Measurements from ENCODE around the gene NCS1.

Gene NCS1

DNA sequence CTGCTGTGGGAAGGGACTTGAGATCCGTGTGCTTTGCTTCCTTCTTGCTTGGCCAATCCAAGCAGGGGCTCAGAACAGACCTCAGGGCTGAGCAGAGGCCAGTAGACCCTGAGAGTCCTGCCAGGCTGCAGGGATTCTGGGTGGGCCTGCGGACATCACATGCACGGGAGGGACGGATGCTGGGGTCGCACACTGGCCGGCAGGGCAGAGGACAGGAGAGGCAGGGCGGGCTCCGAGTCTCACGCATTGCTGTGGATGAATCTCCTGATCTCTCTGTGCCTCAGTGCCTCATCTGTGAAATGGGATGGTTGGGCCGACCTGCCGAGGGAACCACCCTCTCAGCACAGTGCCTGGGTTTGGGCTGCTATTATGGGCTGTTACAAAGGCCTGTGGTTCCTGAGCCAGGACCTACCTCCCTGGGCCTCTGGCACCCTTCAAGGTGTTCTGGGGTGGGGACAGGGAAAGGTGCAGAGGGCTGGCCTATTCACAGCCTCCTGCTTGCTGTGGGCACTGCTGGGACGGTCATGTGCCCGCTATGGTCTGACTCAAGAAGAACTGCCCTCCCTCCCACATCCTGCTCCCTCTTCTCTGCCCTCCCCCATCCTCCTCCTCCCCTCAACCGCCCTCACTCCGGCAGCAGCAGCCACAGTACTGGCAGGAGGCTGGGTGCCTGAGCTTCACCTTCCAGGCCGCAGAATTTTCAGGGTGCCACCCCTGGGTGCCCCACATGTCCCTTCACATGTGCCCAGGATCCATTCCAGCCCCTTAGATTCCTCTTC, 43.3 kb downstream of the NCS1 start:
- DNase-seq, result no peak

DNA sequence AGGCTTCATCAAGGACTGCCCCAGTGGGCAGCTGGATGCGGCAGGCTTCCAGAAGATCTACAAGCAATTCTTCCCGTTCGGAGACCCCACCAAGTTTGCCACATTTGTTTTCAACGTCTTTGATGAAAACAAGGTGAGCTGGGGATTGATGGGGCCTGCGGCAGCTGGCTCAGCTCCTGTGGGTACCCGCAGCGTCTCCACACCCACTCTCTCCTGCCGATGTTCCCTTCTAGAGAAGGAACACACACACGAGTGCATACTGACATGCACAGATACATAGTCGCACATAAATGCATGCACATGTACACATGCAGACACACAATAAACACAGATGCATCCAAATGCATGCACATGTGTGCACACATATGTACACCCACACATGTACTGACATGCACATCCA, 45.6 kb downstream of the NCS1 start:
- DNase-seq, result no peak

DNA sequence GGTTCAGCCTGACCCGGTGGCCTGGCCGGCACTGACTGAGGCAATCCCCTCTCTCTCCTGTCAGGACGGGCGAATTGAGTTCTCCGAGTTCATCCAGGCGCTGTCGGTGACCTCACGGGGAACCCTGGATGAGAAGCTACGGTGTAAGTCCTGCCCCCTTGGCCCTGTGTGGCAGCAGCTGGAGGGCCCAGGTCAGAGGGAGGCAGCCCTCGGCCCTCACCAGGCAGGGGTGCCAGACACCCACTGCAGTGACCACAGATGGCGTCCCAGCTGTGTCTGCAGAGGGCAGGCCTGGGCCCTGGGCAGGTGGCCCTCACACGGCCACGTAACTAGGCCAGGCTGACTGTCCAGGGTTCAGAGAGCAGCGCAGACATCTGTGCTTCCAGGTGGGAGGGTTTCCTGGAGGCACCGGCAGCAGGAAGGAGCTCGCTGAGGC, 47.5 kb downstream of the NCS1 start:
- DNase-seq, result peak; percentile 27

DNA sequence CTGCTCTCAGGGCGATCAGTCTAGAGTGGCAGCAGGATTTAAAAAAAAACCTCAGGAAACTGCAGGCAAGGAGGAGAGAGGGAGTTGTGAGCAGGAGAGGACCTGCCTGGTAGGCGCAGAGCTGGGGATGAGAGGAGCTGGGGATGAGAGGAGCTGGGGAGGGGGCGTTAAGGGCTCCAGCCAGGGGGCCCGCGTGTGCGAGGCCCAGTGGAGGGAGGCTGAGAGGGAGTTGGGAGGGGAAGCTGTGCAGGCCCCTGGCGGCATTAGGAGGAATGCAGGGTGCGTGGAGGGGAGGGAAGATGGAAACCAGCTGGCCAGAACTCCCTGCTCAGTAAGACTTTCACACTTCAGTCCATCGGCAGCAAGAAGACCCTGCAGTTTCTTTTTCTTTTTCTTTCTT, 48.1 kb downstream of the NCS1 start:
- peak; percentile 76 for DNase-seq

DNA sequence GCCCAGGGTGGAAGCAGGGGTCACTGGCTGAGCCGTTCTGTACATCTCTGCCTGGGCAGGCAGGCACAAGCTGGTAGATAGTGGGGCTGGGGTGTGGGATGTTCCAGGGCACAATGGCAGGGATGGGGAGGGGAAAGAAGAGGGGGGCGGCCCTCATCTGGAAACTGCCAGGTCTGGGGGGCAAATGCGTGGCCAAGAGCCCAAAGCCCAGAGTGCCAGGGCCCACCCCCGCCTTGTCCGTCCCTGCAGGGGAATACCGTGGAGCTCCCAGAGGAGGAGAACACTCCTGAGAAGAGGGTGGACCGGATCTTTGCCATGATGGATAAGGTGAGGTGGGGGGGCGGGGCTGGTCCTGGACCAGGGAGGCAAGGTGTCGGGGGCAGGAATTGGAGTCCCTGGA, 50.6 kb downstream of the NCS1 start:
- DNase-seq, result no peak

DNA sequence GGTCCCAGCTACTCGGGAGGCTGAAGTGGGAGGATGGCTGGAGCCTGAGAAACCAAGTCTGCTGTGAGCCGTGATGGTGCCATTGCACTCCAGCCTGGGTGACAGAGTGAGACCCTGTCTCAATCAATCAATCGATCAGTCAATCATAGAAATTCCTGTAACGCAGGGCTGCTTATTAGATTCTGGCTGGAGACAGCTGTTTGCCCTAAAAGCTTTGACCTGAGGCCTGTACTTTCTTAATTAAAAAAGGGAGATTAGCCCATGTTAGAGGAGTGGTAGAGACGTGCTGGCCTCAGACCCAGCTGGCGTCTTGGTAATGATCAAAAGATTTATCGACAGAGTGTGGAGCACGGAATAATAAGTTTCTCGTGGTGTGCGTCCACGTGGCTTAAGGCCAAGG, 52.9 kb downstream of the NCS1 start:
- DNase-seq, result peak; percentile 95

DNA sequence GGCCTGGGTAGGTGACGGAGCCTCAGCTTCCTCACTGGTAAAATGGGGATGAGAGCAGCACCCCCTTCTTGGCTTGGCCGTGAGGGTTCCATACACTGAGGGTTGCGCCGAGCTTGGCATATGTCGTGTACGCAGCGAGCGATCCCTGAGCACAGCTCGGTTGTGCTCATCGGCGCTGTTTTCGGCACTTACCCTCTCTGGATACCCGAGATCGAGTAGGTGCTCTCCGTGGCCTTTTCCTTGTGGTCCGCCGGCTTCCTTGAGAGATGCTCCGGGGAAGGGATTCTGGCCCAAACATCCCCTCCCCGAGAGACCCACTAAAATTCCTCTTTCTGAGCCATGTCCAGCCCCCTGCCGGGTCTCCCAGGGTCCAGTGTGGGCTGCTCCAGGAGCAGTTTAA, 53.4 kb downstream of the NCS1 start:
- DNase-seq, result no peak

DNA sequence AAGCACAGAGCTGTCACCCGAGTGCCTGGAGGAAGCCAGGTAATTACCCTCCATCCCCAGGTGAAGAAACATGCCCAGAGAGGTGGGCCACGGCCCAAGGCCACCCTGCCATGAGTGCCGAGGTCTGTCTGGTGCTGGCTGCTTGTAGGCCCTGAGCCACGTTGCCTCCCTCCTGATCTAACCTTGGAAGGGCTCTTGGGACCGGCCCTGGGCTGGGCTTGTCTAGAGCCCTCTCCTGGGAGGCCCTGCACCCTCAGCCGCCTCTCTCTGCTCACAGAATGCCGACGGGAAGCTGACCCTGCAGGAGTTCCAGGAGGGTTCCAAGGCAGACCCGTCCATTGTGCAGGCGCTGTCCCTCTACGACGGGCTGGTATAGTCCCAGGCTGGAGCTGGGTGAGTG, 53.9 kb downstream of the NCS1 start:
- DNase-seq, result no peak

DNA sequence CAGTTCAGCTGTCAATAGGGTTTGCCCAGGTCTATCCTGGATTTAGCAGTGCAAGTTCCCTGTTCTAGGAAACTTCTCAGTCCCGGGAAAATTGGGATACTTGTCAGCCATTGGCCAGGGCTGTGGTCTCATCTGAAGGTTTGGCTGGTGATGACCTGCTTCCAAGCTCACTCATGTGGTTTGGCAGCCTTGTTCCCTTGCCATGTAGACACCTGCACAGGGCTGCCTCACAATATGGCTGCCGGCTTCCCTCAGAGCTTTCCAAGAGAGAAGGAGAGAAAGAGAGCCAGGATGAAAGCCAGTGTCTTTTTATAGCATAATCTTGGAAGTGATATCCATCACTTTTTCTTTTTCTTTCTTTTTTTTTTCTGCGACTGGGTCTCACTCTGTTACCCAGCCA, 55.6 kb downstream of the NCS1 start:
- DNase-seq, result no peak

DNA sequence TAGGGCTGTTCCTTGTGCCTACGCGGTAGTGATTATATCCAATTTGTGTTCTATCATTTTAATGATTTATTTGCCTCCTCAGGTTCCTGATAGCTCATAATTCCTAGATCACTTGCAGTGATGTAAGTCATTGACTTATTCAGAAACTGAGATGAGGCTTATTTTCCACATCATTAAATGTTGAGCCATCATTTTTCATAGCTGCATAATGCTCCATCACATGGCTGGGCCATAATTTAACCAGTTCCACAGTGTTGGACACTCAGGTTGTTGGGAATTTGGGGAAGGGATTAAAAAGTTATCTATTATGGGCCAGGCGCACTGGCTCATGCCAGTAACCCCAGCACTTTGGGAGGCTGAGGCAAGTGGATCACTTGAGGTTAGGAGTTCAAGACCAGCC, 57.6 kb downstream of the NCS1 start:
- DNase-seq, result no peak

DNA sequence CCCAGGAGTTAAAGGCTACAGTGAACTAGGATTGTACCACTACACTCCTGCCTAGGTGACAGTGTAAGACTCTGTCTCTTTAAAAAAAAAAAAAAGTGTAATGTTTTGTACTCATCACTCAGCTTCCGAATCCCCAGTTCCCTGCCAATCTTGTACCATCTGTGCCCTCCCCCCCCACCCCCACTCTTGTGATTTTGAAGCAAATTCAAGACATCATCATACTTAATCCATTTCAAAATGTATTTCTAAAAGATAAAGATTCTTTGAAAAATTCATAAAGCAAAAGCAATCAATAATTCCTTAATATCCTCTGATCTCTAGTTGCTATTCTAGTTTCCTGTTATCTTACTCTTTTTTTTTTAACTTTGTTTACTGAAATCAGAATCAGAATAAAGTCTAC, 58.4 kb downstream of the NCS1 start:
- DNase-seq, result no peak

DNA sequence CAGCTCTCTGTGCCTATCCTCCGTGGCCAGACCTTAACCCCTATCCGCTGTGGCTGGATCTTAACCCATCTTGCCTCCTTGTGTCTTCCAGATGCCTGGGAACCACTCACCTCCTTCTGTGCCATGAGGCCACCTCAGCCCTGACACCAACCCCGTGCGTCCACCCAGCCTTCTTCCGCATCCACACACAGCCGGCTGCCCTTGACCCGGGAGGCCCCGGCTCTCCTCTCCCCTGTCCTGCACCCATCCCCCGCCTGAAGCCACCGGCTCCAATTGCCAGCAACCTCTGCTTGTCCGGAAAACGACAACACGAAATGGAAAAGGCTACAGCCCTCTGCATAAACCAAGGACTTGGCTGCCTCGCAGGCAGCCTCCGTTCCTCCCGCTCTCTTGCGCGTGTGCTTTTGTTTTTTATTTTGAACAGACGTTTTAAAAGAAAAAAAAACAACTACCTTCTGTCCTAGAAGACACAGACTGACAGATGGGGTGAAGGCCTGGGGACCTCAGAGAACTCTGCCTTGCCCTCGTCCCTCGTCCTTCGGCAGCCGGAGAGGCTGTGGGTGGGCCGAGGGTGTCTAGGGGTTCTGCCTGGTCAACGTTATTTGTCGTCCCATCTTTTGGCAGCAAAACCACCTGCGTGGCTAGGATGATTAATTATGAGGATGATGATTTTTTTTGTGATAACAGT, 60.8 kb downstream of the NCS1 start:
- no peak for DNase-seq

DNA sequence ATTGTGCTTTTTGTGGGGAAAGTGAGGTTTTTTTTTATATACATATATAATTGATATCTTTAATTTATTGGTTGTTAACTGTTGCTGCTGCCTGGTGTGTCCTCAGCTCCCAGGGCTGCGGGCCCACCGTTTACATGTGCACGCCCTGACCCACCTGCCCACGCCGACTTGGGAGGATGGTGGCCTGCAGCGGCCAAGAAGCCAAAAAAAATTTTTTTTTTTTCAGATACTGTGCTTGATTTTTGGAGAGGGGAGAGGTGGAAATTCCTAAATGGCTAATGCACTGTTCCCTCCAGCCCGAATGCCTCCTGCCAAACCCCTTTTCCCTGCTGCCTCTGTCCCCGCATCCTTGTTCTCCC, 61.4 kb downstream of the NCS1 start:
- no peak for DNase-seq

DNA sequence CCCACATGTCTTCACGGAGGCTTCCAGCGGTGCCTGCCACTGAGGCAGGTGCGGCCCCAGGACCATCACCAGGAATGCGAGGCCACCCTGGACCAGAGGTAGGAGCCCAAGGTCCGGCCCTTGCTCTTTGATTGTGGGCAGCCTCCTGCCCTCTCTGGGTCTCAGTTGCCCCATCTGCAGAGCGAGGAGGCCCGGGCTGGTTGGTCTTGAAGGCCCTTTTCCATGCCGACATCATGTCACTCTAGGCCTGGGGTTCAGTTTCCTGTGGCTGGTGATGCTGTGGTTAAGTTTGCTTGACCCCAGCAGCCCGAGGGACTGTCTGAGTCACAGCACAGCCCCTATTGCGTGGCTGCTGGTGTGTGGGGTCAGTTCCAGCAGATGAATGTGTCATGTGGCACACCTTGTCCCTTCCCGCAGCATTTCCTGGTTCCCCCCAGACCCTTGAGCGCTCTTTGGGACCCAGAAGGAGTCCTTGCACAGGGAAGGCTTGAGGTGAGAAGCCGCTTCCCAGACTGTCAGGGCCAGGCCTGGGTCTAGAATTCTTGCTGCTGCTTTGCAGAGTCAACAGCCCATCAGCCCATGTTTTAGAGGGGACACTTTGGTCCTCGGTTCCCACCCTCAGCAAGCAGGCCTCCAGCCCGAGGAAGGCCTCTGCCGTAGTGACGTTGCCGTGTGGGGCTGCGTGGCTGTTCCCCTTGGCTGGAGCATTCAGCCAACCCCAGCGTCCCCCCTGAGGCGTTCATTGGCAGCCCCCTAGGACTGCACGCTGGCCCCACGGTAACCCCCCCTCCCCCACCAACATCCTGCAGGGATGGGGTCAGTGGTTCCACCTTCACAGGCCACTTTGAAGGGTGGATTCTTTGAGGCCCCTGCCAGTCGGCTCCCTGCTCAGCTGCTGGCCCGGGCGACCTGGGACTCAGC, 62.4 kb downstream of the NCS1 start:
- no peak for DNase-seq

DNA sequence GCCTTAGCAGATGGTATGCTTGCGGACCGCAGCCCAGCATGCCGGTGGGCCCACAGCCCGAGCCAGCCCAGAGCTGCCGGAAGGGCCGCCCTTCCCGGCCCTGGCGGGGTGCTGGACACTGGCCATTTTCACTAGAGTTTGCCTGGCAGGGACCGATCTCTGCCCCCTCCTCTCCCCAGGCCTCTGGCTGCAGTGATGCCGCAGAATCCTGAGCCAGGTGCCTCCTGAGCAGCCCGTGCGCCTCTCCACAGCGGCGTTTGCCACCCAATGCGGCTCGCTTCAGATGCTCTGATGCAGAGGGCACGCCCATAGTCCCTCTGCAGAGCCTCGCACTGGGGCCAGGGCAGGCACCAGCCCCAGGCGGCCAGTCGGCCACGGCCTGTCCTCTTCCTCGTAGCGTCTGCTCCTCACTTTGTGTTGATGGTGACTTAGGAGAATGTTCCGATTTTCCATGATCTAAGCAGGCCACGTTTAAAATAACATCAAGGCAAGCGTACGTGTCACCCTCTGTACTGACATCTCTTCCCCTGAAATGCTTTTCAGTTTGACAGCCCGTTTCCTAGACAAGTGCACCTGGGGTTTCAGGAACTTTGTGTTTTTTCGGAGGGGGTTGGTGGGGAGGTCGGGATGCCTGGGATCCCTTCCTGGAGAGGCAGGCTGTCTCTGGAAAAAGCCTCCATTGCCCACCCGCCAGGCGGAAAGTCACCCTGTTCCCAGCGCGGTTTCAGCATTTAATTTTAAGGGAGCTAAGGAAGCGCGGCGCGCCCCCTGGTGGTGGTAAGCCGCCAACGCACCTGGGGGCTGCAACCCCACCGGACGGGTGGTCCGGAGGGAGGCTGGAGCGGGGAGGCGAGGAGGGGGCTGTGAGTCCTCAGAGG, 63.6 kb downstream of the NCS1 start:
- peak; percentile 86 for DNase-seq

DNA sequence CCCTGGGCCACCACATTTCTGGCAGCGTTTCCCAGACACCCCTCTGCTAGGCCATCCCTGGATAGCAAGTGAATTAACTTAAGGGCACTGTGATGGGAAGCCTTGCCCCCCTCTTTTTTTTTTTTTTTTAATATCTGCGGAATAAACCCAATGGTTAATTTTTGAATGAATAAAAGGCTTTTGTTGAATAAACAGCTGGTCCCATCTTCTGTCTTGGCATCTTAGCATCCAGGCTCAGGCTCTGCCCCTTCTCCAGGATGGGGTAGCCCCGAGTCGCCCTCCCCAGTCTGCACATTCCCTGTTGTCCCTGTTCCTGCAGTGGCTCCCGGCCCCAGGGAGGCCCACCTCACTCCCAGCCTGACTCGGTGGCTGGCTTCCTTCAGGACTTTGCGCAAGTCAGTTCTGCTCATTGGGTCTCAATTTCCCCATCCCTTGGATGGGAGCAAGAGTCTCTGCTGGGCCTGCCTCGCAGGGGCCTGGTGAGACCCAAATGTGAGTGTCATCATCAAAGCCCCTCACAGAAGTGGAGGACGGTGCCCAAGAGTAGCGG, 64.3 kb downstream of the NCS1 start:
- DNase-seq, result no peak

DNA sequence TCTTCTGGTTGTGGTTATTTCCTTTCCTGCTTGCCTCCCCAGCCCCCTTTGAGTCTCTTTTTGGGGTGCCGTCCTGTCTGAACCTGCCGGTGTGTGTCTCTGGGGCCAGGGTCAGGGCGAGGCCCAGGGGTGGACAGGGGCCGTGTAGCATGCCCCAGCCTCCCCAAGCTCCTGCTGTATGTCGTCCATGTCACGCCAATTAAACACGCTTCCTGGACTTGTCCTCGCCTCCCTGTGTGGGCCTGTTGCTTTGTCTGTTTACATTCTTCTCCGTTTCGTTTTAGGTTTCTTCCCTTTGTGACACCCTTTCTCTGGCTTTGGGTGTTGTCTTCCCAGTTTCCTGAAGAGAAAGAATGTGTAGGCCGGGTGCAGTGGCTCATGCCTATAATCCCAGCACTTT, 64.9 kb downstream of the NCS1 start:
- DNase-seq, result no peak

DNA sequence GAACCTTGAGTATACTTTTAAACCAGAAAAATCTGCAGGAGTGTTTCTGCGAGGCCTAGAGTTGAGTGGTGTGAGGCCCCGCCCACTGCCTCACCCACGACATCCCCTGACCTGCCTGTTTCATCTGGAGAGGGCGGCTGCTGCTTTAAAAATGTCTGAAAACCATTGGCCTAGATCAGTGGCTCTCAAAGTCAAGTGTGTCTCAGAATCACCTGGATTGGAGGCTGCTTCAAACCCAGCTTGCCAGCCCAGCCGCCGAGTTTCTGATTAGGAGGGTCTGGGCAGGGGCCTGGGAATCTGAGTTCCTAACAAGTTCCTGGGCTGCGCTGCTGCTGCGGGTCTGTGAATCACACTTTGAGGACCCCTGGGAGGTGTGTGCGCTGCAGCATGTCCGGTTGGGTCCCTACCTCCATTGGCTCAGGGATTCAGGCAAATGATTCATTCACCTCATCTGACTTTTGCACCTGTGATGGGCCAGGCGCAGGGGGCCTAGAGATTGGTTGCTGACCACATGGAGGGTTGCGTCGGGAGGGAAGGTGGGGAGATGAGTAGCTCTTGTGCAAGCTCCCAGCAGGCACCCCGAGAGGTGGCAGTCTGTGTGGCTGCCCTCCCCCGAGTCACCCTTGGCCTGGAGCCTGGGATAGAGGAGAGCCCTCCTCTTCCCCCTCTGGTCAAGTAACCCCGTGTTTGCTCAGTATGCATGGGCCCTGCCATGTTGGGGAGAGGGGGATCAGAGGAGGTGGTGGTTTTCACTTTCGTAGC, 65.7 kb downstream of the NCS1 start:
- no peak for DNase-seq

DNA sequence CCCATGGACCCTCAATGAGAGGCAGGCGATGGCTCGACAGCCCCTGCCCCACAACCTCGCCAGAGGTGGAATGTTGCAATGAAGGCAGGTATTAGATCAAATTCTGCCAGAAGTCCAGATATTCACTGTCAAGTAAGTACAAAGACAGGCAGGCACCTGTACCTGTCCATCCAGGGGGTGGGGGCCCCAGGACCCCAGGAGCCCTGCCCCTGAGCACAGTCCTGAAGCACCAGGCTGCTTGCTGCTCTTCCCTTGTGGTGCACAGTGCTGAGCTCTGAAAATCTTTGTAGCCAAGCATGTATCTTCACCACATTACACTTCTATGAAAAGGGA, 67.1 kb downstream of the NCS1 start:
- no peak for DNase-seq

DNA sequence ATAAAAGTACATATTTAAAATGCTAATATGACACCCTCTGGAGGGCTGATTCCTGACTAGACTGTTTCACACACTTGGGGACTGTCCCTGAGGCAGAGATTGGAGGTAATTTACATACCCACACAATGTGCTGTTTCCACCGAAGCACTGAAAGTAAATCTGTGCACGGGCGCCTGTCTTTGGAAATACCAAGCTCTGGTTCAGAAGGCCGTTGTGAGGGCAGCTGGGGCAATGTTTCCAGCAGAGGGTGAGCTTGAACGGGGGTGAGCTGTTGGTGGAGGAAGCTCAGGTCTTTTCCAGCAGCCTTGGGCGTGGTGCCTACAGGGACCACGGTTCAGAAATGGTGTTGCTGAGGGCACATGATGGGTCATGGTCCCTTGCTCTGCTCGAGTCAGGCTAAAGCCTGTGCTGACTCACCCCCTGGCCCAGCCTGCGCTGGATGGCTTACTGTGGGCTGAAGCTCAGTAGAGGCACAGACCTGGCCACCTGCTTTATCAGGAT, 67.6 kb downstream of the NCS1 start:
- DNase-seq, result peak; percentile 33

DNA sequence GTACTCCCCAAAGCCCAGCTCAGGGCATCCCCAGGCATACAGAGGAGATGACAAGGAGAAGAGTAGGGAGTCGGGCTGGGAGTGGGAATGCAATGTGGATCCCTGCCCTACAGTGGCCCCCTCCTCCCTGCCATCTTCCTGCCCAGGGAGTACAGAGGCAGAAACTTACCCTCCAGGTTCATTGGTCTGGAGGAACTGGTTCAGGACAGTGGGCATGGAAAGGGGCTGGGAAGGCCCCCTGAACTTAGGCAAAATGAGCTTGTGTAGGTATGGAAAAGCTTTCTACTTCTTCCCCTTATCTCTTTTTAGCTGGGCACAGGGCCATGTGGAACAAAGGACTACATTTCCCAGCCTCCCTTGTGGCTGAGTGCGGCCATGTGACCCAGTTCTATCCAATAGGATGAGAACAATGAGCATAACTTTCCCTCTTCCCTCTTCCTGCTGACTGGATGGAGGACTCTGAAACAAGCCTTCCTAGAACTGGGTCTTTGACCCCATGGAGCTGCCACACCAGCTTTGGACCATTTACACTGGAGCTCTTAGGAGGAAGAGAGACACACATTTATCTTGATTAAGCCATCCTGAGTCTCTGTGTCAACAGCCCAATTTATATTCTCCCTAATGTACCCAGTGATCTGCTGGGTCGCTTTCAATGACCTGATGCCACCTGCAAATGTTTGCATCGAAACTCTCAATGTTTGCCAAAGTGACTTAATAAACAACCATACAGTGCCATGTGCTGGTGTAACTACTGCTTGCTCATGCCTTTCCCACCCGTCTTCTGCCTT, 68.4 kb downstream of the NCS1 start:
- peak; percentile 90 for DNase-seq
